CD14-positive monocyte (primary cell): ENCODE results near the gene NIPAL3. TPM values are rescaled to one million over a fixed set of nuclear protein-coding genes. Genes with fewer than 3 reads are reported as not detected.

Experiments
- DNase-seq, 3 donors: peaks; one replicate each; pipeline ENCODE4 v3.0.0-alpha.2; 2011 to 2022
- H2AFZ ChIP-seq: 2 replicates; pipeline ENCODE4 v1.6.0; 2012; ENCODE audit warnings: mild to moderate bottlenecking, low read depth, low read length, inconsistent platforms; ENCODE audit not compliant: insufficient read depth, poor library complexity, severe bottlenecking
- H3K27ac ChIP-seq, 2 donors: 1 replicate in 1 of 2; 2 replicates in 1 of 2; pipeline ENCODE4 v1.5.1; 2012 to 2013; ENCODE audit warnings: low read length in 2 of 2, control low read depth in 1 of 2, inconsistent platforms in 1 of 2, low read depth in 1 of 2, mild to moderate bottlenecking in 1 of 2
- H3K27me3 ChIP-seq, 2 donors: one replicate each; pipeline versions ENCODE4 v1.6.0 to v1.6.1; 2011 to 2013; ENCODE audit warnings: low read length in 2 of 2; ENCODE audit not compliant: control insufficient read depth in 2 of 2, insufficient read depth in 2 of 2
- H3K36me3 ChIP-seq, 2 donors: replicated peaks in 1 of 2; 1 replicate in 1 of 2; 2 replicates in 1 of 2; pipeline versions ENCODE4 v1.5.1 to v1.6.1; 2012 to 2013; ENCODE audit warnings: low read length in 2 of 2, control low read depth in 1 of 2, inconsistent platforms in 1 of 2, mild to moderate bottlenecking in 1 of 2; ENCODE audit not compliant: insufficient read depth in 2 of 2, control insufficient read depth in 1 of 2
- H3K4me1 ChIP-seq, 2 donors: 1 replicate in 1 of 2; 2 replicates in 1 of 2; pipeline versions ENCODE4 v1.5.1 to v1.6.1; 2012 to 2013; ENCODE audit warnings: low read length in 2 of 2, control low read depth in 1 of 2, inconsistent platforms in 1 of 2, mild to moderate bottlenecking in 1 of 2, moderate library complexity in 1 of 2; ENCODE audit not compliant: insufficient read depth in 2 of 2, control insufficient read depth in 1 of 2
- H3K4me2 ChIP-seq: replicated peaks from 2 replicates; pipeline ENCODE3; 2012; ENCODE audit warnings: low read length, moderate library complexity, mild to moderate bottlenecking; ENCODE audit not compliant: poor library complexity, severe bottlenecking; ENCODE audit errors: extremely low read depth
- H3K4me3 ChIP-seq, 3 experiments: fragments of 200-600 bp in 1 of 3; sonication (generic) in 1 of 3; replicated peaks in 1 of 3; 1 replicate in 2 of 3; 2 replicates in 1 of 3; pipeline ENCODE4 v1.5.1; 2011 to 2013; ENCODE audit warnings: low read length in 3 of 3, mild to moderate bottlenecking in 3 of 3, control low read depth in 2 of 3, low read depth in 2 of 3, inconsistent platforms in 1 of 3, moderate library complexity in 1 of 3
- H3K79me2 ChIP-seq: 2 replicates; pipeline ENCODE4 v1.6.0; 2012; ENCODE audit warnings: mild to moderate bottlenecking, control low read depth, inconsistent platforms, low read length, moderate library complexity; ENCODE audit not compliant: insufficient read depth
- H3K9ac ChIP-seq: 2 replicates; pipeline ENCODE4 v1.6.0; 2017; ENCODE audit warnings: low read length, mild to moderate bottlenecking; ENCODE audit not compliant: insufficient read depth, poor library complexity, severe bottlenecking
- H3K9me3 ChIP-seq, 2 donors: replicated peaks in 1 of 2; 1 replicate in 1 of 2; 2 replicates in 1 of 2; pipeline versions ENCODE4 v1.5.1 to v1.6.1; 2012 to 2013; ENCODE audit warnings: low read length in 2 of 2, control low read depth in 1 of 2; ENCODE audit not compliant: control insufficient read depth in 1 of 2, insufficient read depth in 1 of 2
- H4K20me1 ChIP-seq: 2 replicates; pipeline ENCODE4 v1.6.0; 2012; ENCODE audit warnings: mild to moderate bottlenecking, low read length, control low read depth, moderate library complexity; ENCODE audit not compliant: insufficient read depth
- H3K27ac Mint-ChIP-seq, 7 donors: one replicate each; pipeline ENCODE4 v1.8.0; 2020; ENCODE audit warnings: mild to moderate bottlenecking in 7 of 7, mixed read lengths in 7 of 7, moderate library complexity in 6 of 7, inconsistent platforms in 2 of 7
- H3K27me3 Mint-ChIP-seq, 3 donors: one replicate each; pipeline ENCODE4 v1.8.0; 2021 to 2022; ENCODE audit warnings: low read depth in 3 of 3, mild to moderate bottlenecking in 3 of 3, mixed read lengths in 3 of 3, moderate library complexity in 3 of 3, inconsistent platforms in 1 of 3
- H3K36me3 Mint-ChIP-seq, 2 donors: one replicate each; pipeline ENCODE4 v1.8.0; 2020; ENCODE audit warnings: mixed read lengths in 2 of 2, inconsistent platforms in 1 of 2, mild to moderate bottlenecking in 1 of 2
- H3K4me1 Mint-ChIP-seq: one replicate; pipeline ENCODE4 v1.8.0; 2020; ENCODE audit warnings: mild to moderate bottlenecking, mixed read lengths
- H3K4me3 Mint-ChIP-seq, 2 donors: one replicate each; pipeline ENCODE4 v1.8.0; 2020; ENCODE audit warnings: mild to moderate bottlenecking in 2 of 2, mixed read lengths in 2 of 2, moderate library complexity in 1 of 2
- H3K9me3 Mint-ChIP-seq, 7 donors: one replicate each; pipeline ENCODE4 v1.8.0; 2020 to 2022; ENCODE audit warnings: mixed read lengths in 7 of 7, mild to moderate bottlenecking in 6 of 7, moderate library complexity in 6 of 7, inconsistent platforms in 2 of 7
- CTCF ChIP-seq: fragments of 200-600 bp; IDR thresholded peaks from one replicate; pipeline ENCODE4 v1.8.0; 2022; ENCODE audit warnings: antibody characterized with exemption, mild to moderate bottlenecking
- WGBS: methylation state at CpG from one replicate; pipeline ENCODE4 v1.1.5; 2013; ENCODE audit warnings: missing lambda C conversion rate; ENCODE audit not compliant: insufficient coverage; 5-methylcytosine and 5-hydroxymethylcytosine counted together
- intact Hi-C, 2 donors: fragments of 100-400 bp; cut with micrococcal nuclease; formaldehyde crosslinking; loops; one replicate each; pipeline versions ENCODE4 v1.15.0 to v1.15.1; 2023
- polyA plus RNA-seq, 3 donors: library from polyadenylated mRNA; depleted of rRNA in 1 of 3; unstranded in 2 of 3; stranded (reverse) in 1 of 3; fragments of 300-500 nt in 2 of 3; fragments of >200 nt in 1 of 3; fragmentation: Illumina TruSeq in 2 of 3; gene quantifications; 1 replicate in 2 of 3; 2 replicates in 1 of 3; pipeline ENCODE4 v1.2.3, GENCODE V29; 2012 to 2021

NIPAL3 gene
- polyA plus RNA-seq, 3 donors, result 5.9 to 9.6 (median 6.6) TPM

GRCh38 chr1:24454673-24455072 lies 39.1 kb downstream of the NIPAL3 start:
- Mint-ChIP-seq H3K27me3 (no peaks in the 10 kb centered on the region), H3K9me3 (no peaks in the 10 kb centered on the region), H3K36me3 (peaks cover 76 to 78% of the 10 kb centered on the region in 2 donors), H3K4me3 (no peak overlapping the region), H3K4me1 (peaks cover 23% of the 10 kb centered on the region), H3K27ac (peak overlapping the region in 5 of 7 donors; percentile 32 to 87 (median 62))
- peaks cover 37 to 75% of the 10 kb centered on the region in 2 donors for H3K36me3 ChIP-seq
- 33% methylated on average over 1 of the region's 5 CpGs for WGBS
- no peaks in the 10 kb centered on the region for H3K27me3 ChIP-seq
- intact Hi-C loops, result no loop called here
- TF ChIP-seq CTCF, result no peak
- H3K4me1 ChIP-seq, result peaks cover 12 to 21% of the 10 kb centered on the region in 2 donors
- DNase-seq, result peak in 2 of 3 donors; percentile 50 to 69
- H3K4me3 ChIP-seq, result no peak overlapping the region
- peak overlapping the region in 1 of 2 donors; percentile 72 for H3K27ac ChIP-seq
- H3K4me2 ChIP-seq, result no peak overlapping the region
- no peaks in the 10 kb centered on the region for H4K20me1 ChIP-seq
- no peaks in the 10 kb centered on the region for H3K79me2 ChIP-seq
- no peak overlapping the region for H2AFZ ChIP-seq
- H3K9me3 ChIP-seq, result no peaks in the 10 kb centered on the region
- H3K9ac ChIP-seq, result no peak overlapping the region

GRCh38 chr1:24455272-24455671 lies 39.7 kb downstream of the NIPAL3 start:
- no CpG with 5 or more reads among the region's 5 CpGs for WGBS
- Histone ChIP-seq H3K36me3 (peaks cover 37 to 75% of the 10 kb centered on the region in 2 donors), H3K27ac (peak overlapping the region in 1 of 2 donors; percentile 72), H3K27me3 (no peaks in the 10 kb centered on the region), H3K4me2 (no peak overlapping the region), H3K4me3 (no peak overlapping the region), H3K79me2 (no peaks in the 10 kb centered on the region), H3K9me3 (no peaks in the 10 kb centered on the region), H2AFZ (no peak overlapping the region), H3K4me1 (peaks cover 12 to 21% of the 10 kb centered on the region in 2 donors), H3K9ac (no peak overlapping the region), H4K20me1 (no peaks in the 10 kb centered on the region)
- Mint-ChIP-seq H3K4me1 (peaks cover 23% of the 10 kb centered on the region), H3K36me3 (peaks cover 78 to 80% of the 10 kb centered on the region in 2 donors), H3K4me3 (no peak overlapping the region), H3K9me3 (peaks cover 0 to under 1% (median 0%) of the 10 kb centered on the region in 7 donors), H3K27ac (peak overlapping the region in 4 of 7 donors; percentile 46 to 87 (median 64)), H3K27me3 (no peaks in the 10 kb centered on the region)
- no peak for TF ChIP-seq CTCF
- DNase-seq, result no peak
- intact Hi-C loops, result no loop called here
